ENCODE results near the gene AVEN. TPM values are rescaled to one million over a fixed set of nuclear protein-coding genes. Genes with fewer than 3 reads are reported as not detected.
"Not testable (repeated sequence)": the region's sequence is repeated elsewhere in the genome, so short reads cannot be mapped to it uniquely, and the experiment has no call there.

Gene AVEN
- total RNA-seq, 2 experiments from 2014 or later, result 14.9 to 15.3 TPM

DNA sequence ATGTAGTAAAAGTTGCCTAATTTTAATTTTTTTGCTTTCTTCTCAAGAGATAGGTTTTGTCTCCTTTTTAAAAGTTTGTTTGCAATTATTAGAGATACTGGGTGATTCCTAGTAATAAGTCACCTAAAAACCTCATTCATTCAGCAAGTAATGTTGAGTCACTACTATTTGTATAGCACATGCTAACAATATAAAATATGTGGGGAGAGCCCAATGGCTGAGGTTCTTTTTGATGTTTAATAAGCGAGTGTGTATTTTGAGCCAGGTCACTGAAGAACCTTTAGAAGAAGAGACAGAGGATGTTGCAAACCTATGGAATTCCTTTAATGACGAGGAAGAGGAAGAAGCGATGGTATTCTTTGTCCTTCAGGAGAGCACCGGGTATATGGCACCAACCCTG, 194.4 kb downstream of the AVEN start:
- DNase-seq, result no peak
- Mint-ChIP-seq H3K4me1 (no peaks in the 10 kb centered on the region), H3K27ac (no peak overlapping the region), H3K36me3 (no peaks in the 10 kb centered on the region), H3K27me3 (peaks cover 7% of the 10 kb centered on the region), H3K9me3 (no peaks in the 10 kb centered on the region), H3K4me3 (no peak overlapping the region)

- H3K4me1 Mint-ChIP-seq, result no peaks in the 10 kb centered on the region
- H3K9me3 Mint-ChIP-seq, result no peaks in the 10 kb centered on the region
- peaks cover 7% of the 10 kb centered on the region for H3K27me3 Mint-ChIP-seq
- H3K36me3 Mint-ChIP-seq, result no peaks in the 10 kb centered on the region
- DNase-seq, result no peak
- H3K27ac Mint-ChIP-seq, result no peak overlapping the region
- H3K4me3 Mint-ChIP-seq, result no peak overlapping the region
These were observed 194.8 kb downstream of the AVEN start for GRCh38 chr15:33844186-33844585.

- no peak for DNase-seq
- H3K36me3 Mint-ChIP-seq, result no peaks in the 10 kb centered on the region
- no peaks in the 10 kb centered on the region for H3K4me1 Mint-ChIP-seq
- no peaks in the 10 kb centered on the region for H3K9me3 Mint-ChIP-seq
- peaks cover 7% of the 10 kb centered on the region for H3K27me3 Mint-ChIP-seq
- H3K27ac Mint-ChIP-seq, result no peak overlapping the region
- no peak overlapping the region for H3K4me3 Mint-ChIP-seq
These were observed 198.4 kb downstream of the AVEN start for GRCh38 chr15:33840615-33841014.

DNA sequence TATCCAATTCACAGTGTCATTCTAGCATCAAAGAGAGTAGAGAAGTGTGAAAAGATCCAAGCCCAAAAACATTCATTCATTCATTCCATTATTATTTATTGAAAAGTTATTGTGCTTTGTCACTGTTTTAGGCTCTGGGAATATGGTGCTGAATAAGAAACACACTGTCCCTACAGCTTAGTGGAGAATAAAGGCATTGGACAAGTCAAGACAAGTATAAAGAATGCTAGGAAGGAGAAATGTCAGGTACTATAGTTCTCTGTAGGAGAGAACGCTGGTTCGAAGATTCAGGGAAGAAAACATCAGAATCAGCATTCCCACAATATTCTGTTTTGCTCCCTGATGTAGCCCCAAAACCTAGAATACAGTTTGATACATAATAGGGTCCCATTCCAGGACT, 199.5 kb downstream of the AVEN start:
- no peak for DNase-seq
- H3K9me3 Mint-ChIP-seq, result no peaks in the 10 kb centered on the region
- no peak overlapping the region for H3K27ac Mint-ChIP-seq
- no peak overlapping the region for H3K4me3 Mint-ChIP-seq
- peaks cover 5% of the 10 kb centered on the region for H3K27me3 Mint-ChIP-seq
- no peaks in the 10 kb centered on the region for H3K4me1 Mint-ChIP-seq
- no peaks in the 10 kb centered on the region for H3K36me3 Mint-ChIP-seq

DNA sequence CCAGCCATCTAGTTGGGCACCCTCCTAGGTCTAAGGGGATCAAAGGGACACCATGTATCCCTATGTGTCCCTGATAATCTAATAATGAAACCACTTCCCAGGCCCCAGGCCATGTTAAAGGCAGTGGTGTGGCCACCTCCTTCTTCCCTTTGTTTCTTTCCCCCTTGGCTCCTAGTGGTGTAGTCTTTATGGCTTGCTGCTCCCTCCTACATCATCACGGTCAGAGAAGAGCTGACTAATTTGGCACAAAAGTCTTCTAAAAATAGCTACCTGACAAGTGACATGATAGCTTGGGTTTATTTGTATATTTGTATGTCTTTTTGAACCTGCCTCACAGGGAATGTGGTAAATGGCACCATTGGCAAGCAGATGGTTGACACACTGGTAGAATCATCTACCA, 201.7 kb downstream of the AVEN start:
- Mint-ChIP-seq H3K27me3 (peaks cover 4% of the 10 kb centered on the region), H3K4me3 (no peak overlapping the region), H3K27ac (no peak overlapping the region), H3K36me3 (no peaks in the 10 kb centered on the region), H3K4me1 (no peaks in the 10 kb centered on the region), H3K9me3 (no peaks in the 10 kb centered on the region)
- DNase-seq, result no peak

DNA sequence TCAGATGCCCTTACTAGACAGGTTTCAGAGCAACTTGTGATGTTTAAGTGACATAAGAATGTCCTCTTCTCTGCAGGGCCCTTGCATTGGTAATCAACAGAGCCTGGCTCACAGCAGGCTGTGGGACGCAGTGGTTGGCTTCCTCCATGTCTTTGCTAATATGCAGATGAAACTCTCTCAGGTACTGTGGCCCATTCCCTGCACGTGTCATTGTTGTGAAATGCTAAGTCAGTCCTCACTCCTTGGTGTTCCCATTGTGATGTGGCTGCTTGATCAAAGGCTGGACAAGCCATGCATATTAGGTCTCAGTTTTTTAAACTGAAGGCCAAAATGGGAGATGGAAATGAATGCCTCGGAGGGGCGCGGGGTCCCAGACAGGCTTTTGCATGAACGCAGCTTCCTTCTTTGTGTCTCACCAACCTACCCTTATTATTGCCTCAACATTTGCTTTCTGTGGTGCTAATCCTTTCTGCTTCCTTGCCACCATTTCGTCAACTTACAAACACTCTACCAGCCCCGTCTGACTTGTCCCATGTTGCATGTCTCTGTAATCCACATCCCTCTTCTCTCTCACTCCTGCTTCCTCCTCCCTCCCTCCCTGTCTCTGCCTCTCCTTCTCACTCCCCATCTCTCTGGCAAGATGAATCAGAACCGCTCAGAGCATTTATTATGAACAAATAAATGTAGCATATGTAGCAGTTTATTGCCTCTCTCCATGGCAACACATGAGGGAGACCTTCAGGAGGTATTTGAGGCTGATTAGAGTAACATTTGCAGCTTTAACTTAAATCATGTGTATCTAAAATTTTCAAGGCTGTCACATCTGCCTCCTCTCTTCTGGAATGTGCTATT, 203.9 kb downstream of the AVEN start:
- no peaks in the 10 kb centered on the region for H3K36me3 Mint-ChIP-seq
- no peaks in the 10 kb centered on the region for H3K4me1 Mint-ChIP-seq
- H3K27me3 Mint-ChIP-seq, result no peaks in the 10 kb centered on the region
- no peaks in the 10 kb centered on the region for H3K9me3 Mint-ChIP-seq
- no peak overlapping the region for H3K27ac Mint-ChIP-seq
- H3K4me3 Mint-ChIP-seq, result no peak overlapping the region
- DNase-seq, result no peak

GRCh38 chr15:33831646-33832045, 207.4 kb downstream of the AVEN start:
- H3K4me1 Mint-ChIP-seq, result no peaks in the 10 kb centered on the region
- peaks cover 8% of the 10 kb centered on the region for H3K27me3 Mint-ChIP-seq
- H3K27ac Mint-ChIP-seq, result no peak overlapping the region
- H3K9me3 Mint-ChIP-seq, result no peaks in the 10 kb centered on the region
- no peak overlapping the region for H3K4me3 Mint-ChIP-seq
- DNase-seq, result no peak
- no peaks in the 10 kb centered on the region for H3K36me3 Mint-ChIP-seq

DNA sequence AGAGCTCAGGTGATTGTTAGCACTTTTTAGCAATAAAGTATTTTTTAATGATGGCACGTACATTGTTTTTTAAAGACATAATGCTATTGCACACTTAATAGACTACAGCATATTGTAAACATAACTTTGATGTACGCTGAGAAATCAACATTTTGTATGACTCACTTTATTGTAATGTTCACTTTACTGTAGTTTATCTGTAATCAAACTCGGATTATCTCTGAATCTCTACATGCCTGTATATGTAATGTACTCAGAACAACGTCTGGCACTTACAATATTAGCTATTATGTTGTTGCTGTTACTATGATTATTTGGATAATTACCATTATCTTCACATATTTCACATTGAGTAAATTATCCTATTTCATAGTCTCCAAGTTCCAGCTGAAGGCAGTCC, 208.7 kb downstream of the AVEN start:
- no peak overlapping the region for H3K4me3 Mint-ChIP-seq
- no peak overlapping the region for H3K27ac Mint-ChIP-seq
- H3K9me3 Mint-ChIP-seq, result no peaks in the 10 kb centered on the region
- no peak for DNase-seq
- no peaks in the 10 kb centered on the region for H3K4me1 Mint-ChIP-seq
- H3K27me3 Mint-ChIP-seq, result peaks cover 15% of the 10 kb centered on the region
- no peaks in the 10 kb centered on the region for H3K36me3 Mint-ChIP-seq

GRCh38 chr15:33826201-33826600, 212.8 kb downstream of the AVEN start:
- peaks cover 15% of the 10 kb centered on the region for H3K27me3 Mint-ChIP-seq
- DNase-seq, result no peak
- H3K36me3 Mint-ChIP-seq, result no peaks in the 10 kb centered on the region
- no peaks in the 10 kb centered on the region for H3K4me1 Mint-ChIP-seq
- H3K27ac Mint-ChIP-seq, result no peak overlapping the region
- no peaks in the 10 kb centered on the region for H3K9me3 Mint-ChIP-seq
- H3K4me3 Mint-ChIP-seq, result no peak overlapping the region

DNA sequence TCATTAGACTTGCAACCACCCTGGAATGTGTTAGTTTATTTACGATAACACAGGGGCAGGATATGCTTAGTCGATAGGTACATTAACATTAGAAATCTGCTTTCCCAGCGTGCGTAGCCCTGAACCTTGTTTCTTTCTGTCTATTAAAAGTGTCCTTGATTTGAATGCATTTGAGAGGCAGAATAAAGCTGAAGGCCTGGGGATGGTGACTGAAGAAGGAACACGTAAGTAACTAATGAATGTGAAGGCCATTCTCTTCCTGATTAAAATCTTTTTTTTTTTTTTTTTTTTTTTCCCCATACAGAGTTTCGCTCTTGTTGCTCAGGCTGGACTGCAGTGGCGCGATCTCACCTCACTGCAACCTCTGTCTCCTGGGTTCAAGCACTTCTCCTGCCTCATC, 213.6 kb downstream of the AVEN start:
- Mint-ChIP-seq H3K27me3 (peaks cover 15% of the 10 kb centered on the region), H3K27ac (no peak overlapping the region), H3K36me3 (no peaks in the 10 kb centered on the region), H3K9me3 (no peaks in the 10 kb centered on the region), H3K4me1 (no peaks in the 10 kb centered on the region), H3K4me3 (no peak overlapping the region)
- no peak for DNase-seq

DNA sequence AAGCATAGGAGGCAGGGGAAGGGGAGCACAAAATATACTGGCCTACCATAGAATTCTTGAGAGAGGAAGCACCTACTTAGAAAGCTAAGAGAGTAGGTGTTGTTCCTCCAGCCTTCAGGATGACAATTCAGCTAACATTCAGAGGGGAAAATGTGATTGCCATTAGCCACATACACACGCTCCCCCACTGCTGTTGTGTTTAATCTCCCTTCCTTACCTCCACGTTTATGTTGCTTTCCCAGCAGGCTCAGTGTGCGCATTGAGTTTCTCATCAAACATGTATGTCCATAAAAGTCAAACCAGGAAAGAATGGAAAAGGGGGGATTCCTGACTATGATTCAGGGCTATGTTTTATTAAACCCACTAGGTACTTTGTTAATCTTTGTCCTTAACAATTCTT, 215.9 kb downstream of the AVEN start:
- H3K27me3 Mint-ChIP-seq, result peaks cover 8% of the 10 kb centered on the region
- H3K4me3 Mint-ChIP-seq, result no peak overlapping the region
- no peak overlapping the region for H3K27ac Mint-ChIP-seq
- H3K4me1 Mint-ChIP-seq, result no peaks in the 10 kb centered on the region
- no peaks in the 10 kb centered on the region for H3K36me3 Mint-ChIP-seq
- DNase-seq, result no peak
- no peaks in the 10 kb centered on the region for H3K9me3 Mint-ChIP-seq

DNA sequence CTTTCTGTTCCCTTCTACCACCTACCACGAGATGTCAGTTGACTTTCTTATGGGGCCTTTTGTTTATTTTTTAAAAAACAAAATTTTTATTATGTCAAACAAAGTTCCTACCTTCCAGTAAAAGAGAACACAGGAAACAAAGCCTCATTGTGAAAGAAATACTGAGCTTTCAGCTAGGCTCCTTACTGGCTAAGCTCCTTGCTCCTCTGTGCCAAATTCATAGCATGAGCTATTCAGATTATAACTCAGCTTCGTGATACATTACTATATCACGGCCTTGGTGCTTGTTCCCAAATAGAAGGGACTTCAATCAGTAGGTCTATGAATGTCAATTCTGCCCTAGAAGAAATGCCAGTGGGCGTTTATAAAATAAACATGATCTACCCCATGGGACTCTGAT, 216.5 kb downstream of the AVEN start:
- Mint-ChIP-seq H3K27me3 (peaks cover 10% of the 10 kb centered on the region), H3K36me3 (no peaks in the 10 kb centered on the region), H3K4me1 (no peaks in the 10 kb centered on the region), H3K9me3 (no peaks in the 10 kb centered on the region), H3K4me3 (no peak overlapping the region), H3K27ac (no peak overlapping the region)
- no peak for DNase-seq

DNA sequence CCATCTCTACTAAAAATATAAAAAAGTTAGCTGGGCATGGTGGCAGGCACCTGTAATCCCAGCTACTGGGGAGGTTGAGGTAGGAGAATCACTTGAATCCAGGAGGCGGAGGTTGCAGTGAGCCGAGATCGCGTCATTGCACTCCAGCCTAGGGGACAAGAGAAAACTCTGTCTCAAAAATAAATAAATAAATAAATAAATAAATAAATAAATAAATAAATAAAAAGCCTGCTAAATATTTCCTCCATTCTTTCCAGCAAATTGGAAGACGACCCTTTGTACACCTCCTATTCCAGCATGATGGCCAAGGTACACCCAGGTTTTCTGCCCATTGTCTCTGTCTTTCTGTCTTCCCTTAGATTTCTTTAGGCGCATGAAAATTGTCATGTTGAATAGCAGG, 219.5 kb downstream of the AVEN start:
- H3K4me1 Mint-ChIP-seq, H3K27ac Mint-ChIP-seq, H3K9me3 Mint-ChIP-seq: not testable (repeated sequence)

More for the DNA sequence above, 219.5 kb downstream of the AVEN start:
- DNase-seq, H3K36me3 Mint-ChIP-seq, H3K4me3 Mint-ChIP-seq, H3K27me3 Mint-ChIP-seq: not testable (repeated sequence)
